ENCODE results near the gene PDE7B.

The PDE7B gene

GRCh38 chr6:135935941-135936601 is 84.6 kb downstream of the PDE7B start:
- DNase-seq (ENCODE audit: low read depth in 2 of 2), result no peak

GRCh38 chr6:135936606-135937005 is 85.1 kb downstream of the PDE7B start:
- no peak for DNase-seq (ENCODE audit: low read depth in 2 of 2)

GRCh38 chr6:135937106-135937505 is 85.6 kb downstream of the PDE7B start:
- no peak for DNase-seq (ENCODE audit: low read depth in 2 of 2)

- DNase-seq (ENCODE audit: low read depth in 2 of 2), result no peak
Measured at GRCh38 chr6:135938576-135939207, 87.2 kb downstream of the PDE7B start.

DNA sequence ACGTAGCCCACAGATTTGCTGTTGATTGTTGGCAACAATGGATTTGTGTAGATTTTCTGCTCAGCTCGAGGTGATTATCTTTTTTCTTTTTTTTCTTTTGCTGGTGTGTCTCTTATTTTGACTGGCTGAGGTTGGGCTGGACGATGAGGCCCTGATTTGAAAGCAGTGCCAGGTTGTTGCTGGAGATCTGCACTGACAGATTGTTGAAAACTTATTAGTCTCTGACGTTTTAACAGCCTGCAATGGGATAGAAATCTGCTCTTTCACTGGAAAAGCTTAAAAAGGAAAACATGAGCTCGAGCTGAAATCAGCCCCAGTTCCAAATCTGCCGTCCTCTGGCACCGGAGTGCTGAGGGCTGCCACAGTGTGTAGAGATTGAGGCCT is 87.7 kb downstream of the PDE7B start:
- no peak for DNase-seq (ENCODE audit: low read depth in 2 of 2)

DNA sequence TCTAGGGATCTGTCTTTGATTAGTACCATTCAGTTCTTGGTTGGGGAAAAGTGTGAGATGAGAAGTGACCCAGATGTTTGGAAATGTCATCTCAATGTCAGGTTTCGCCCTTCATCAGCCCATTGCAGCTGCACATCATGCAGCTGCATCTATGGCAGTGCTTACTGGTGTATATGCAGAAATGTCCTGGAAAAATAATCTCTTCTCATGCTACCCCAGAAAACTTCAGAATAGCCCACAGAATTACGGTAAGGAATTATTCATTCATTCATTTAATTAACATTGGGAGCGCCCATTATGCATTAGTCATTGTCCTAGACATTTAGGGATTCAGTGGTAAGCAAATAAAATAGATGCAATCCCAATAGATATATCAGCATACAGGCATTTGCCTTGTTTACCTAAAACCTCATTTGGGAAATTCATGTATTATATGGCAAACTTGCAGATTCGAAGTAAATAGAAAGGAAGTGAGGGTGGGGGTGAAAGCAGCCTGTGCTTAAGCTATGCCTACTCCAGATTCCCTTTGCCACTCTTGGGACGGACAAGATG is 89.2 kb downstream of the PDE7B start:
- DNase-seq (ENCODE audit: low read depth in 2 of 2), result no peak

- DNase-seq (ENCODE audit: low read depth in 2 of 2), result no peak
Measured at GRCh38 chr6:135941275-135942025, 89.9 kb downstream of the PDE7B start.

GRCh38 chr6:135944120-135944519 is 92.6 kb downstream of the PDE7B start:
- DNase-seq (ENCODE audit: low read depth in 2 of 2), result no peak

DNA sequence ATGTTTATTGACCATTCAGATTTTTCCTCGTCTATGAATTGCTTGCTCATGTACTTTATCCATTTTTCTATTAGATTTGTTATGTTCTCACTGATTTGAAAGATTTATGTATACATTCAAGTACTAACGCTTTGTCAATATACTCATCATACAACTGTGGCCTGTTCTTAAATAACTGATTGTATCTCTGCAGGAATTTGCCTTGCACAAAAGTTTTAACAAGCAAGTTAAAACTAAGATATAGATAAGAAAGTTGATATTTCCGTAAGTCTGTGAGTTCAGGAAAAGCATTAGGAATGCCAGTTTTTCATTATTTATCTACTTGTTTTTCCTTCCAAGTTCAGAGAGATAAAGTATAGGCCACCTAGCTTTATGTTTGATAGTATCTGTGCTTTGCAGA is 95.2 kb downstream of the PDE7B start:
- DNase-seq (ENCODE audit: low read depth in 2 of 2), result no peak

GRCh38 chr6:135950669-135951068 is 99.2 kb downstream of the PDE7B start:
- DNase-seq (ENCODE audit: low read depth in 2 of 2), result no peak

- DNase-seq (ENCODE audit: low read depth in 2 of 2), result no peak
Measured at GRCh38 chr6:135951169-135951568, 99.7 kb downstream of the PDE7B start.

- no peak for DNase-seq (ENCODE audit: low read depth in 2 of 2)
Measured at GRCh38 chr6:135953818-135954217, 102.3 kb downstream of the PDE7B start.

GRCh38 chr6:135955099-135955498 is 103.6 kb downstream of the PDE7B start:
- DNase-seq (ENCODE audit: low read depth in 2 of 2), result no peak

- no peak for DNase-seq (ENCODE audit: low read depth in 2 of 2)
Measured at GRCh38 chr6:135962731-135963130, 111.2 kb downstream of the PDE7B start.

GRCh38 chr6:135970750-135971149 is 119.2 kb downstream of the PDE7B start:
- no peak for DNase-seq (ENCODE audit: low read depth in 2 of 2)

DNA sequence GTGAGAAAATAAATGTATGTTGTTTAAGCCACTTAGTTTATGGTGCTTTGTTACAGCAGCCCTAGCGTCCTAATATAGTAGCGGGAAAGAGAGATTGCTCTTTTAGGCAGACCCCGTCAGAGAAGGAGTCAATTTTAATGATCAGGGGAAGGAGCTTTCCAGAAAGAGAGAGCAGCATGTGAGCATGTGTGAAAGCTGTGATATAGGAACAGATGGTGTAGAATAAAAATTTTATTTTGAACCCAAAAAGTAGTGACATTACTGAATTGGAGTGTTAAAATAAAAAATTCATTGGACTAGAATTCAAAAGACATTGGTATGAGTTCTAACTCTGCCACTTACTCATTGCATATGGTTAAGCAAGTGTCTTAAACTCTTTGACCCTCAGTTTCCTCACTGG is 119.8 kb downstream of the PDE7B start:
- DNase-seq (ENCODE audit: low read depth in 2 of 2), result no peak

GRCh38 chr6:135972150-135972549 is 120.6 kb downstream of the PDE7B start:
- no peak for DNase-seq (ENCODE audit: low read depth in 2 of 2)

DNA sequence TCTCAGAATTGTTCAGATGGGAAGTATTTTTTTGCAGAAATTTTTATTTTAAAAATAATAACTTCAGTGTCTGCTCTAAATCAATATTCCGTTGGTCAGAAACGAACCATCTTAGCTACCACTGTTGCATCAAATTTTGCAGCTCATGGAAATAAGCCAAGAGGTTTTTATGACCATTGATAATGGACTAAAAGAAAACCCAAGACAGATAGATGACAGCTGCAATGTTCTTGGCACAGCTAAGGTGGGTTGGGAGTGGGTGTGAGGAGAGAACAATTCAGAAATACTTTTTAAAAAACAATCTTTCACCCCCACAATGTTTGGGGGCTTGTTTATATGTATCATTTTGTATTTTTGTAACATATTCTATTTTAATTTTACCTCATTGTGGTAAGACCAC is 121.1 kb downstream of the PDE7B start:
- DNase-seq (ENCODE audit: low read depth in 2 of 2), result no peak

DNA sequence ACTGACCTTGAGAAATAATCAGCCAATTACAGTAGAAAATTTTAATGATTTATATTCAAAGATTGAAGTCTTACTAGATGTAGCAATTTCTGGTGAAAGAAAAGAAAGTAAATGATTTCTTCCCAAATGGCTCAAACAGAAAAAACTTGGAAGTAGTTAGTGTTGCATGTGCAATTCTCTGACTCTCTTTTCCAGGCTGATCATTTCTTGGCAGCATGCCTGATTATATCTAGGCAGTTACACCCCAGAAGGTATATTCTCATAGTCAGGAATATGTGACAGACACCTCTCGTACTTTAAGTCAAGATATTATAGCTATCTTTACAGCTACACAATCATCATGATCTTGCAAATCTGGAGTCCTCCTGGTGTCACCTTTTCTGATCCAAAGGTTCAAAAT is 122.9 kb downstream of the PDE7B start:
- DNase-seq (ENCODE audit: low read depth in 2 of 2), result no peak

GRCh38 chr6:135976585-135976984 is 125.1 kb downstream of the PDE7B start:
- DNase-seq (ENCODE audit: low read depth in 2 of 2), result no peak

GRCh38 chr6:135983093-135983492 is 131.6 kb downstream of the PDE7B start:
- DNase-seq (ENCODE audit: low read depth in 2 of 2), result no peak

DNA sequence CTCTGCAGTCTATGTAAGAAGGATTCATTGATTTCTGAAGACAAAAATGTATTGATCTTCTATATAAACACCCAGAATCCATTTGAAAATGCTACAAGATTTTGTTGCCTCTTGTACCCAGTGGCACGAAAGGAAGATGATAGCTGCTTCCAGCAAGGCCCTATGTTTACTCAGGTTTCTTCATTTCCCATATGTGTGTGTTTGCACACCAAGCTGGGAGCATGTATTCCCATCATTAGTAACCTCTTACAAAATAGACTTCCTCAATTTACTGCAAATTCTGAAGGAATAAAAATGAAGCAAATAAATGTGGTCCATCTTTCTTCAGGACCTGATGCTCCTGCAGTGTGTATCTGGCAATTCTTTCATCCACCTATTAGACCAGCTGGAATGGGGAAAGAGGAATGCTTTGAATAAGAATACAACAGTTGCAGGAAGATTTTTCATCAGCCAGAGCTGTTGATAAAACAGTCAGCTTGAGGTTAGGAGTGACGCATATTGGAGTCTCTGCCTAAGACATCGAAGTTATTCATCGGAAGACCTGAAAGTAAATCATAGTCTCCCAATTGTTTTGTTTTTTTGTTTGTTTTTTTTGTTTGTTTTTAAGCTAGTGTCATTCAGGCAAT is 132.3 kb downstream of the PDE7B start:
- no peak for DNase-seq (ENCODE audit: low read depth in 2 of 2)

Measured in stimulated activated CD4-positive, alpha-beta T cell treated with anti-CD3 and anti-CD28 coated beads, Interleukin-4, amount 100 ng/mL, for 48 hours (primary cell).